ENCODE data around the gene SSNA1.

Gene SSNA1

DNA sequence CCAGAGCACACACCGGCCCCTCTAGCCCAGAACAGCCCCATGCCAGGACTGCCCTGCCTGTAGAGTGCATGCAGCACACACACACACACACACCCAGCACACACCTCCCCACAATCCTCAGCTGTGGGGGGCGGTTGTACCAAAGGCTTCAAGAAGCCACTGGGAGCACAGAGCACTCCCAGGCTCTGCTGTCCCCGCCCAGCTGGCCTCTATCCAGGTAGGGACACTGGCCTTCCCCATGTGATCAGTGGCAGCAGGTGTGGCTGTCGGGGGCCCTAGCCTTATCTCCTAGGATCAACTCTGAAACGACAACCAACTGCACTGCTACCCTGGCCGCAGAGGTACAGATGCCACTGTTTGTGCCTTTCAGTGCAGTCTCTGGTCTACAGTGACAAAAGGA is 2.1 kb upstream of the SSNA1 start:
- Histone ChIP-seq H3K9ac (ENCODE audit: low read length) (no peak overlapping the region), H3K36me3 (ENCODE audit: control insufficient read depth, insufficient read depth, low read length) (peaks cover 34% of the 10 kb centered on the region), H3K27ac (ENCODE audit: low read depth, low read length) (no peak overlapping the region), H3K4me1 (ENCODE audit: control insufficient read depth, insufficient read depth, low read length) (peaks cover 24% of the 10 kb centered on the region), H3K27me3 (ENCODE audit: control insufficient read depth, insufficient read depth, low read length) (no peaks in the 10 kb centered on the region), H3K4me3 (ENCODE audit: low read length) (peak overlapping the region; percentile 20)

DNA sequence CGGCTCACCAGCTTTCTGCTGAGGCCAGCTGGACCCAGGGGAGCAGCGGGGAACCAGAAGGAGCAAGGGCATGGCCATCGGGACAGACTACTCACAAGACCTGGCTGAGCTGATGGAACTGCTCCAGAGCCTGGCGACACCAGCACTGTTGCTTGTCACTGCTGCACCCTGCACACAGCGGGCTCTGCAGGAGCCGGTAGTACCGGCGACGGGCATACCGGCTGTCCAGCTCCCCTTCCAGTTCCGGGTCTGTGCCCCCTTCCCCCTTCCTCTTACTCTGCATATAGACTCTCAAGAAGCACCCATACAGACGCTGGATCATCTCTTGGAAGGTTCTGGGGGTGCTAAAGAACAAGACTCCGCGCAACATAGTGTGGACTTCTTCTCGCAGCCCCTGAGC is 1.1 kb upstream of the SSNA1 start:
- no peak overlapping the region for H3K9ac ChIP-seq (ENCODE audit: low read length)
- H3K27me3 ChIP-seq (ENCODE audit: control insufficient read depth, insufficient read depth, low read length), result no peaks in the 10 kb centered on the region
- H3K27ac ChIP-seq (ENCODE audit: low read depth, low read length), result no peak overlapping the region
- H3K4me3 ChIP-seq (ENCODE audit: low read length), result peak overlapping the region; percentile 90
- H3K4me1 ChIP-seq (ENCODE audit: control insufficient read depth, insufficient read depth, low read length), result peaks cover 24% of the 10 kb centered on the region
- H3K36me3 ChIP-seq (ENCODE audit: control insufficient read depth, insufficient read depth, low read length), result peaks cover 39% of the 10 kb centered on the region

DNA sequence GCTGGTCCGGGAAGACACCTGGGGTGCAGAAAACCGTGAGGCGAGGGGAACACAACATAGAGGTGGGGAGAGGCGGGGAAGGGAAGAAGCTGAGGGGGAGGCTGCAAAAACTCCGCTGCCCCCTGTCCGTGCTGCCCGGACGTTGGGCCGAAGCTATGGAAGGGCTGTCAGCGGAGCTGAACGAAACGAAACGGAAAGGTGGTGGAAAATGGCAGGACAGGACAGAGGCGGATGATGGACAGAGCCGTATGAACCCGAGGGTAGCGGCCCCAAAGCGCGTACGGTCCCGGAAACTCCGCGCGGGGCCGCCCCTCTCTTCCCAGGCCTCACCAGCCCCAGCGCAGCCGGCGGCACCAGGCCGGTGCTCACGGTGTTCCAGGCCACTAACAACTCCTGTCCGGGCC is 388 bp upstream of the SSNA1 start:
- Histone ChIP-seq H3K27me3 (ENCODE audit: control insufficient read depth, insufficient read depth, low read length) (no peaks in the 10 kb centered on the region), H3K9ac (ENCODE audit: low read length) (peak overlapping the region; percentile 66), H3K36me3 (ENCODE audit: control insufficient read depth, insufficient read depth, low read length) (peaks cover 32% of the 10 kb centered on the region), H3K27ac (ENCODE audit: low read depth, low read length) (peak overlapping the region; percentile 91), H3K4me3 (ENCODE audit: low read length) (peak overlapping the region; percentile 90), H3K4me1 (ENCODE audit: control insufficient read depth, insufficient read depth, low read length) (peaks cover 24% of the 10 kb centered on the region)

DNA sequence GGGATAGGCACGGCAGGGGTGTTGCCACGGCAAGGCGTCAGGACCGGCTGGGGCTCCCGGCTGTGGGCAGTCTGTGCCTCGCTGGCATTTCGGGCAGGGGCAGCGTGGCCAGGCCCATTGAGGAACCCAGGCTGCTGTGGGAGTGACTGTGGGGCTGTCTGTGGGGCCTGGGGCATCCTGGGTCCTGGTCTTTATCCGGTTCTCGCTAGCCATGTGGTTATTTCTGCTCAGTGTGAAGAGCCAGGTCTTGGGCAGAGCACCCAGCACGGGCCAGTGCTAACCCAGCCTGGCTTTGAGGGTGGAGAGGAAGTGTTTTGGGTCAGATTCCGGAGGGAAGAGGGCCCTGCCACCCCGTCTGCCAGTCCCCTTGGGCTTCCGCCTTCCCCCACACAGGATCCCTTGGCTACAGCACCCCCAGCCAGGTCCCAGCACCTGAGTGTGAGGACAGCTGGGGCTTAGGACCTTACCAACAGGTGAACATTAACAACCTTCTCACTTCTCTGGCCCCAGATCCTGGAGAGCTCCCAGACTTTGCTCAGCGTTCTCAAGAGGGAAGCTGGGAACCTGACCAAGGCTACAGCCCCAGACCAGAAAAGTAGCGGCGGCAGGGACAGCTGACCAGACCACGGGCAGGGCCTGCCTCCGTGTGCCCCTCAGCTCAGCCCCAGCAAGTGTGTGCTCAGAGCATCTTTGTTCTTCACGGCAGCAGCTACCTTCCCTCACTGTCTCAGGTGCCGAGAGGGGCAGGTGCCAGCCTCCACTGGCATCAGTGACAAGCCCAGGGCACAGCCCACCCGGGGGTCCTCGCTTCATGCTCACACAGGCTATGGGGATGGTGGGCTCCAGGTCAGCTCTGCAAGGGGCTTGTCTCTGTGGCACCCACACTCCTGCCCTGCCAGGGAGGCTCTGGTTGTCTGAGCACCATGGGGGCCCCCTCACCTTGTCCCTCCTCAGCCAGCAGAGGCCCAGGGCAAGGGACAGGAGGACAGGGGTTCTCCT is 1.1 kb downstream of the SSNA1 start:
- Histone ChIP-seq H3K27ac (ENCODE audit: low read depth, low read length) (peak overlapping the region; percentile 91), H3K4me1 (ENCODE audit: control insufficient read depth, insufficient read depth, low read length) (peaks cover 24% of the 10 kb centered on the region), H3K36me3 (ENCODE audit: control insufficient read depth, insufficient read depth, low read length) (peaks cover 24% of the 10 kb centered on the region), H3K27me3 (ENCODE audit: control insufficient read depth, insufficient read depth, low read length) (no peaks in the 10 kb centered on the region), H3K9ac (ENCODE audit: low read length) (peak overlapping the region; percentile 58), H3K4me3 (ENCODE audit: low read length) (peak overlapping the region; percentile 92)

DNA sequence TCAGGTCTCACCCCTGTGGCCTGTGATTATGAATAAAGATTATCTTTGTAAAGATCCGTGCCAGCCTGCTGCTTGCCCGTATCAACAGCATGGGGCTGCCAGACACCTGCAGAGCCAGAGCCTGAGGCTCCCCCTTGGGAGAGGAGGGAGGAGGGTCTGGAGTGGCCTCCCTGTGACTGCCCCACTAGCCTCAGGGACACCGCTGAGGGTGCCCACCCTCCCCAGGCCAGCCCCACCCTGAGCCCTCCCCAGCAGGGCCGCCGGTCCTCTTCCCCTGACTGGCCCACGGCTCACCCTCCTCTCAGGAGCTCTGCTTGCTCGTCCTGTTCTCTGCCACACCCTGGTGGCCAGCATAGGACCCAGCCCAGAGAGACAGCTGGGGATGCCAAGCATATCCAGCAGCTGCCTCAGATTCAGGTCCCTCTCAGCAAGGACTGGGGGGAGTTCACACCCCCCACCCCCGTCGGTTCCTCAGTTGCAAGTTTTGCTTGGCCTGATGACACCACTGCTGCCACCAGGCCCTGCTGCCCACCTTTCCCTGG is 1.9 kb downstream of the SSNA1 start:
- Histone ChIP-seq H3K4me1 (ENCODE audit: control insufficient read depth, insufficient read depth, low read length) (peaks cover 24% of the 10 kb centered on the region), H3K36me3 (ENCODE audit: control insufficient read depth, insufficient read depth, low read length) (peaks cover 24% of the 10 kb centered on the region), H3K27ac (ENCODE audit: low read depth, low read length) (no peak overlapping the region), H3K9ac (ENCODE audit: low read length) (no peak overlapping the region), H3K4me3 (ENCODE audit: low read length) (no peak overlapping the region), H3K27me3 (ENCODE audit: control insufficient read depth, insufficient read depth, low read length) (no peaks in the 10 kb centered on the region)

DNA sequence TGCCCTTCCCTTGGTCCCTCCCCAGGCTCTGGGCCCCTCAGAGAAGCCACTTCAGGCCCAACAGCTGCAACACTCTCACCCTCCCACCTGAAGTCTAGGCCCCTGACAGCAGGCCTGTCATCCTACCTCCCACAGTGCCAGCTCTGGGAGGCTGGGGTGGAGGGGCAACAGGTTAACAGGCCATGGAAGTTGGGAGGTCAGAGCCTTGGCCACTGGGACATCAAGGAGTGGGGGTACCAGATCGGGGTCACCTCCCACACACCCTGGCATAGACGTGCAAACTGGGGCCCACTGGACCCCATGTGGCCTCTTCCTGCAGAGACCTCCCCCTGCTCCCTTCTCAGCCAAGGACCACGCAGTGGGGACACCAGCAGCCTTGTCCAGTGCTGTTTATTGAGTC is 2.8 kb downstream of the SSNA1 start:
- Histone ChIP-seq H3K27me3 (ENCODE audit: control insufficient read depth, insufficient read depth, low read length) (no peaks in the 10 kb centered on the region), H3K9ac (ENCODE audit: low read length) (no peak overlapping the region), H3K4me1 (ENCODE audit: control insufficient read depth, insufficient read depth, low read length) (peaks cover 24% of the 10 kb centered on the region), H3K27ac (ENCODE audit: low read depth, low read length) (no peak overlapping the region), H3K36me3 (ENCODE audit: control insufficient read depth, insufficient read depth, low read length) (peaks cover 18% of the 10 kb centered on the region), H3K4me3 (ENCODE audit: low read length) (no peak overlapping the region)

DNA sequence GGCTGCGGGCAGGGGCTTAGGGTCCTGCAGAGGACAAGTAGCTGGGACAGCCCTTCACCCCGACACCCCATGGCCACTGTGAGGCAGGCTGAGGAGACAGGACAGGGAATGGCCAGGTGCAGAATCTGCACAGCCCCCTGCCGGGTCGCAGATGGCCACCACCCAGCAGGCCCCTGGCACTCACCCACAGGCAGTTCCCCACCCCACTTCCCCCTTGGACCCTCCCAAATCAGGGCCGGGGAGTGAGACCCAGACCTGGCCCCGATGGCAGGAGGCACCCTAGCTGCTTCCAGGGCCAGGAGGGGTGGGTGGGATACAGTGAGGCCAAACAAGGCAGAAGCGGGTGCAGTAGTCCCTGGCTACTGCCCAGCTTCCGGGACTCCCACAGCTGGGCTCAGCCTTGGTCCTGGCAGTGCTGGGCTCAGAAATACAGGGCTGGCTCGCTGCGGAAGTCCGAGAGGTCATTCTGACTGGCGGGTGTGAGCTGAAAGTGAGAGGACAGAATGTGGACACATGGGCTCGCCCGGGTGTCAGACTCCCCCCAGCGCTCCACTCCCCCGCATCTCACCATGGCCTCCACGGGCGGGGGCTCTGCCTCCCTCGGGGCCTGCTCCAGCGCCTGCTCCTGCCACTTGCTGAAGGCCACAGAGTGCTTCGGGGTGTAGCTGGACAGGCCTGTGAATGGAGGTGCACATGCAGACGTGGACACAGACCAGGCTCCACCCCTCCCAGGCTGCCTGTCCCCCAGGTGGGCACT is 3.4 kb downstream of the SSNA1 start:
- Histone ChIP-seq H3K36me3 (ENCODE audit: control insufficient read depth, insufficient read depth, low read length) (peaks cover 18% of the 10 kb centered on the region), H3K9ac (ENCODE audit: low read length) (no peak overlapping the region), H3K27ac (ENCODE audit: low read depth, low read length) (no peak overlapping the region), H3K4me1 (ENCODE audit: control insufficient read depth, insufficient read depth, low read length) (peaks cover 20% of the 10 kb centered on the region), H3K4me3 (ENCODE audit: low read length) (no peak overlapping the region), H3K27me3 (ENCODE audit: control insufficient read depth, insufficient read depth, low read length) (no peaks in the 10 kb centered on the region)

DNA sequence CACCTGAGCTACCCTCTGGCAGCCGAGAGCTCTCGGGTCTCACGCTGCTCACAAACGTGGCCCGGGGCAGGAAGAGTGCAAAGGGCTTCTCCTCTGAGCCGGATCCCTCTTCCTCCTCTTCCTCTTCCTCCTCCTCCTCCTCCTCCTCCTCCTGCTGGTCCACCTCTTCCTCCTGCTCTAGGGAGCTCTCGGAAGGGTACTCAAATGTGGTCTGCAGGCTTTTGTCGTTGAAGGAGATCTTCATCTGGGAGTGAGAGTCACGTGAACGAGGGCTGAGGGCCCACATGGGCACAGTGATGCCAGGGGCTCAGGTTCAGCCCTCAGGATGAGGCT is 3.9 kb downstream of the SSNA1 start:
- Histone ChIP-seq H3K9ac (ENCODE audit: low read length) (peak overlapping the region; percentile 8), H3K4me3 (ENCODE audit: low read length) (no peak overlapping the region), H3K36me3 (ENCODE audit: control insufficient read depth, insufficient read depth, low read length) (peaks cover 18% of the 10 kb centered on the region), H3K27me3 (ENCODE audit: control insufficient read depth, insufficient read depth, low read length) (no peaks in the 10 kb centered on the region), H3K27ac (ENCODE audit: low read depth, low read length) (no peak overlapping the region), H3K4me1 (ENCODE audit: control insufficient read depth, insufficient read depth, low read length) (peaks cover 14% of the 10 kb centered on the region)

DNA sequence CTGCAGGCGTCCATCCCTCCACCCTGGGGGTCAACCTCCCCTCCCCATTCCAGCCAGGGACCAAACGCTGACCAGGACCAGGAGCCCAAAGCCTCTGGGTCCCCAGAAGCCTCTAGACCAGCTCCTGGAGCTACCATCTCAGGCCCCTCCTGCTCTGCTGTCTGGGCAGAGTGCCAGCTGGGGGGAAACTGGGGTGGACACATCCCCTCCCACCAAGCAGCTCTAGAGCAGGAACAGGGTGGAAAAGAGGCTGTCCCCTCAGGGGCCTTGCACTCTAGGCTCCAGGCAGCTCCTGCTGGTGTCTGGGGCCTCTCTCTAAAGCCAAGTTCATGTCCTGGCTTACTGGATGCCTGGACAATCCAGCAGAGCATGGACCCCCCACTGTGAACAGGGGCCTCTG is 4.4 kb downstream of the SSNA1 start:
- H3K4me1 ChIP-seq (ENCODE audit: control insufficient read depth, insufficient read depth, low read length), result peaks cover 10% of the 10 kb centered on the region
- H3K27ac ChIP-seq (ENCODE audit: low read depth, low read length), result no peak overlapping the region
- H3K27me3 ChIP-seq (ENCODE audit: control insufficient read depth, insufficient read depth, low read length), result no peaks in the 10 kb centered on the region
- no peak overlapping the region for H3K9ac ChIP-seq (ENCODE audit: low read length)
- no peak overlapping the region for H3K4me3 ChIP-seq (ENCODE audit: low read length)
- H3K36me3 ChIP-seq (ENCODE audit: control insufficient read depth, insufficient read depth, low read length), result peaks cover 18% of the 10 kb centered on the region

DNA sequence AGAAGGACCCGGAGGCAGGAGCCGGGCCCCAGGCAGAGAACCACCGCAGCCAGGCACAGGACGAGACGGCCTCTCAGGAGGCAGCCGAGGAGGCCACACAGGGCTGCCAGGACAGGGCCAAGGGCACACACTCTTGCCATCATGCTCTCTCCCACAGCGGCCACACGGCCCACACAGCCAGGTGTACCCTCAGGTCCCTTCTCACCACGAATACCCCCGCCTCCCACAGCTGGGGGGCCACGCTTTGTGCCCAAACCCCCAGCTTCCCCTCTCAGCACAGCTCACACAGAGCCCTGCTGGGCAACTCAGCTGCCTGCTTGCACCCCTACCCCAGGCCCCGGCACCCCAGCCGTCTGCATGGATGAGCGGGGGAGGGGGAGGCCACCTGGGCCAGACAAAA is 5.3 kb downstream of the SSNA1 start:
- Histone ChIP-seq H3K4me3 (ENCODE audit: low read length) (no peak overlapping the region), H3K27ac (ENCODE audit: low read depth, low read length) (no peak overlapping the region), H3K9ac (ENCODE audit: low read length) (no peak overlapping the region), H3K36me3 (ENCODE audit: control insufficient read depth, insufficient read depth, low read length) (peaks cover 18% of the 10 kb centered on the region), H3K27me3 (ENCODE audit: control insufficient read depth, insufficient read depth, low read length) (no peaks in the 10 kb centered on the region), H3K4me1 (ENCODE audit: control insufficient read depth, insufficient read depth, low read length) (peaks cover 10% of the 10 kb centered on the region)

DNA sequence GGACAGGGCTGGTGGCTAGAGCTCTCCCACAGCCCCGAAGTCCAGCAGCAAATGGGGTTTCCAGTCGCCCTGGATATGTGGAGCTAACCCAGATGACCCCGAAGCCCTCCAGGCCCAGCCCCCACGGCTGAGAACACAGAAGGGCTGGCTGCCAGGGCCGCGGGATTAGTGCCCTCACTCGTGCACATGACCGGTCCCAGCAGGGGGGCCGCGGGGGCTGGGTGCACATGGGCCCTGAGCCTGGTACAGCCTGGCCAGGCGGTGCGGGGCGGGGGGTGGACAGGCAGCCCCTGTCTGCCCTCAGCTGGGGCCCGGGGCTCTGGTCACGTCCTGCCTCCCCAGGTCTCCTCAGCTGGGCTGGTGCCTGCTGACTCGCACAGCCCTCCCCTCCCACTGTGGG is 5.9 kb downstream of the SSNA1 start:
- Histone ChIP-seq H3K27ac (ENCODE audit: low read depth, low read length) (no peak overlapping the region), H3K4me3 (ENCODE audit: low read length) (peak overlapping the region; percentile 33), H3K27me3 (ENCODE audit: control insufficient read depth, insufficient read depth, low read length) (no peaks in the 10 kb centered on the region), H3K9ac (ENCODE audit: low read length) (no peak overlapping the region), H3K36me3 (ENCODE audit: control insufficient read depth, insufficient read depth, low read length) (peaks cover 18% of the 10 kb centered on the region), H3K4me1 (ENCODE audit: control insufficient read depth, insufficient read depth, low read length) (peaks cover 8% of the 10 kb centered on the region)

DNA sequence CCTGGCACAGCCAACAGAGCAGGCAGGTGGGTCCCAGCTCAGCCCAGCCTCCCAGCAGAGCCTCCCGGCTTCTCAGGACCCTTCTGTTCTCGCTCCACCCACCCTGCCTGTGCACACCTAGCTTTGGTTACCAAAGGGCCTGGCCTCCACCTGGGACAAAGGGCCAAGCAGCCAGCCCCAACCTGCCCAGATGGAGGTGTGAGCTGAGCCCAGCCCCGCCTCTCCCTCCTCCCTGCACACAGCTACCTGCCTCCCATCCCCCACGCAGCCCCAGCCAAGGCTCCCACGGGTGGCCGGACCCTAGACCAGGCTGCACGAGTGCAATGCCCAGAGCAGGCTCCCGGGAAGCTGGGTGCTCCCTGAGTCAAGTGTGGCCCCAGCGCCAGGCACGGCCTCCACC is 6.4 kb downstream of the SSNA1 start:
- Histone ChIP-seq H3K27ac (ENCODE audit: low read depth, low read length) (no peak overlapping the region), H3K36me3 (ENCODE audit: control insufficient read depth, insufficient read depth, low read length) (peaks cover 16% of the 10 kb centered on the region), H3K4me1 (ENCODE audit: control insufficient read depth, insufficient read depth, low read length) (peaks cover 6% of the 10 kb centered on the region), H3K9ac (ENCODE audit: low read length) (peak overlapping the region; percentile 59), H3K27me3 (ENCODE audit: control insufficient read depth, insufficient read depth, low read length) (no peaks in the 10 kb centered on the region), H3K4me3 (ENCODE audit: low read length) (peak overlapping the region; percentile 33)
